Upper lobe of left lung (tissue), 4 donors: Measurements from ENCODE around the gene DONSON.

ENCODE experiments used
- EP300 ChIP-seq, 4 donors: sonication (generic); formaldehyde crosslinking; IDR thresholded peaks; one replicate each; pipeline ENCODE4 v1.5.1; 2017; ENCODE audit warnings: antibody characterized with exemption in 4 of 4, control low read depth in 2 of 4
- POLR2A ChIP-seq, 4 donors: fragments of 450-650 bp; IDR thresholded peaks; one replicate each; pipeline ENCODE4 v1.5.1; 2016 to 2017; ENCODE audit warnings: antibody characterized with exemption in 4 of 4, mild to moderate bottlenecking in 2 of 4
- POLR2AphosphoS5 ChIP-seq, 2 donors: sonication (generic); formaldehyde crosslinking; IDR thresholded peaks; one replicate each; pipeline ENCODE4 v1.5.1; 2017; ENCODE audit warnings: antibody characterized with exemption in 2 of 2
- TF ChIP-seq, protein P1 (sequence below), 6 experiments: fragments of 450-650 bp in 4 of 6; fragments of 200-600 bp in 2 of 6; sonication (generic) in 2 of 6; IDR thresholded peaks; one replicate each; pipeline ENCODE4 v1.5.1; 2016 to 2019; ENCODE audit warnings: antibody characterized with exemption in 6 of 6

DNA sequence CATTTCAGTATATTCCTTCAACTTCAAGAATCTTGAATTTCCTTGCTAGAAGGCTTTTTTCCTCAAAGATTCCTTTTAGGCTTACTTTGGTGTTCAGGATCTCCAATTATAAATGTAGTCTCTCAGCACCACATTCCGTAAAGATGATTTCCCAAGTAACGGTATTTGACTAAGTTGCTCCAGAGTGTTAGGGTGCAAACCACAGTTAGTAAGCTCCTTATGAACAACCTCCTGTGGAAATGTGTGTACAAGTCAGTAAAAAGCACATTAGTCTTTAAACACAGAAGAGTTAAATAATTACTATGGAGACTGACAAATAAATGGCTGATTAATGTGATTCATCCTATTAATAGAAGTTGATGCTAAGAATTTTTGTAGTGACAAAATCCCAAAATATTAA lies 10.3 kb downstream of the DONSON start:
- TF ChIP-seq, protein P1, sequence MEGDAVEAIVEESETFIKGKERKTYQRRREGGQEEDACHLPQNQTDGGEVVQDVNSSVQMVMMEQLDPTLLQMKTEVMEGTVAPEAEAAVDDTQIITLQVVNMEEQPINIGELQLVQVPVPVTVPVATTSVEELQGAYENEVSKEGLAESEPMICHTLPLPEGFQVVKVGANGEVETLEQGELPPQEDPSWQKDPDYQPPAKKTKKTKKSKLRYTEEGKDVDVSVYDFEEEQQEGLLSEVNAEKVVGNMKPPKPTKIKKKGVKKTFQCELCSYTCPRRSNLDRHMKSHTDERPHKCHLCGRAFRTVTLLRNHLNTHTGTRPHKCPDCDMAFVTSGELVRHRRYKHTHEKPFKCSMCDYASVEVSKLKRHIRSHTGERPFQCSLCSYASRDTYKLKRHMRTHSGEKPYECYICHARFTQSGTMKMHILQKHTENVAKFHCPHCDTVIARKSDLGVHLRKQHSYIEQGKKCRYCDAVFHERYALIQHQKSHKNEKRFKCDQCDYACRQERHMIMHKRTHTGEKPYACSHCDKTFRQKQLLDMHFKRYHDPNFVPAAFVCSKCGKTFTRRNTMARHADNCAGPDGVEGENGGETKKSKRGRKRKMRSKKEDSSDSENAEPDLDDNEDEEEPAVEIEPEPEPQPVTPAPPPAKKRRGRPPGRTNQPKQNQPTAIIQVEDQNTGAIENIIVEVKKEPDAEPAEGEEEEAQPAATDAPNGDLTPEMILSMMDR (IDR thresholded peaks at IDR 0.05) = no peak
- TF ChIP-seq POLR2AphosphoS5 (IDR thresholded peaks at IDR 0.05) (no peak), POLR2A (IDR thresholded peaks at IDR 0.05) (no peak), EP300 (IDR thresholded peaks at IDR 0.05) (no peak)
